H1 (cell line): ENCODE results near the gene TMEM174. TPM values are rescaled to one million over a fixed set of nuclear protein-coding genes. Genes with fewer than 3 reads are reported as not detected.

Experiments
- CHD2 ChIP-seq: IDR thresholded peaks from 2 replicates; pipeline ENCODE4 v1.6.1; 2012; ENCODE audit warnings: low read length, improper control_type of control experiment
- CHD7 ChIP-seq: fragments of 300-600 bp; sonication (generic); IDR thresholded peaks from 2 replicates; pipeline ENCODE4 v1.7.1; 2012; ENCODE audit warnings: low read length, moderate library complexity, mild to moderate bottlenecking, inconsistent platforms; ENCODE audit not compliant: insufficient replicate concordance
- CTBP2 ChIP-seq: IDR thresholded peaks from 2 replicates; pipeline ENCODE4 v1.7.0; 2011; ENCODE audit warnings: borderline replicate concordance, mild to moderate bottlenecking, moderate library complexity, mixed read lengths, low read length; ENCODE audit not compliant: insufficient read depth, insufficient read length
- GABPA ChIP-seq: IDR thresholded peaks from 2 replicates; pipeline ENCODE4 v1.6.1; 2011; ENCODE audit warnings: mild to moderate bottlenecking, low read length, moderate library complexity, borderline replicate concordance; ENCODE audit not compliant: insufficient read depth
- HDAC6 ChIP-seq: IDR thresholded peaks from one replicate; pipeline ENCODE4 v1.7.1; 2012; ENCODE audit warnings: low read depth, mild to moderate bottlenecking, inconsistent platforms, low read length, moderate library complexity
- JUN ChIP-seq: IDR thresholded peaks from 2 replicates; pipeline ENCODE4 v1.6.1; 2011; ENCODE audit warnings: low read depth, mild to moderate bottlenecking, improper control_type of control experiment, low read length
- SRF ChIP-seq: IDR thresholded peaks from 2 replicates; pipeline ENCODE4 v1.6.1; 2011; ENCODE audit warnings: mild to moderate bottlenecking, low read depth, low read length, moderate library complexity
- TAF1 ChIP-seq: IDR thresholded peaks from 2 replicates; pipeline ENCODE4 v1.6.1; 2011; ENCODE audit warnings: mild to moderate bottlenecking, low read depth, low read length
- TAF7 ChIP-seq: optimal IDR thresholded peaks from 2 replicates; pipeline ENCODE3; 2011; ENCODE audit warnings: low read depth, mild to moderate bottlenecking, inconsistent platforms, low read length, moderate library complexity, borderline replicate concordance
- polyA plus RNA-seq, 7 experiments: library from polyadenylated mRNA; depleted of rRNA in 3 of 7; stranded (reverse) in 5 of 7; unstranded in 2 of 7; fragments of >200 nt in 5 of 7; fragments of 200-250 nt in 2 of 7; gene quantifications; 1 replicate in 5 of 7; 2 replicates in 1 of 7; 4 replicates in 1 of 7; pipeline versions ENCODE4 v1.2.1 to v1.2.3, GENCODE V29; 2011 to 2013; ENCODE audit warnings: missing spikeins in 2 of 7, mixed read lengths in 2 of 7
- total RNA-seq: library from RNA; stranded (reverse); fragmentation: NEBNext Ultra II Directional; extraction: Animal tissue kit (Norgen Biotek cat#: 25700); gene quantifications from 2 replicates; pipeline ENCODE4 v1.2.1, GENCODE V29; 2021

TMEM174 gene
- total and polyA plus RNA-seq, 2 of the 8 experiments (the other 6 are each of a cell fraction or from before 2014, with no cell fraction given), result not detected

GRCh38 chr5:73172951-73173350 lies at the start of gene TMEM174 (continued):
- TF ChIP-seq CHD7, result no peak
- TF ChIP-seq CTBP2, result no peak
- no peak for TF ChIP-seq SRF
- no peak for TF ChIP-seq GABPA
- no peak for TF ChIP-seq HDAC6
- TF ChIP-seq CHD2, result no peak
- no peak for TF ChIP-seq TAF1
- TF ChIP-seq JUN, result no peak
- no peak for TF ChIP-seq TAF7
